ENCODE results near the gene SOX8. TPM values are rescaled to one million over a fixed set of nuclear protein-coding genes. Genes with fewer than 3 reads are reported as not detected.

Gene SOX8
- total RNA-seq, 6 experiments from 2014 or later: 0.05 to 0.07 TPM; not detected in 4

GRCh38 chr16:1035066-1035415 is 53.5 kb downstream of the SOX8 start:
- Mint-ChIP-seq H3K4me1 (ENCODE audit: low read depth) (no peaks in the 10 kb centered on the region), H3K36me3 (ENCODE audit: low read depth) (no peaks in the 10 kb centered on the region), H3K4me3 (no peak overlapping the region), H3K9me3 (no peaks in the 10 kb centered on the region), H3K27ac (no peak overlapping the region), H3K27me3 (ENCODE audit: insufficient read depth) (peaks cover 8% of the 10 kb centered on the region)
- no peak for DNase-seq
- no peak for TF ChIP-seq CTCF (IDR thresholded peaks at IDR 0.05)

- Mint-ChIP-seq H3K36me3 (ENCODE audit: low read depth) (no peaks in the 10 kb centered on the region), H3K27me3 (ENCODE audit: insufficient read depth) (peaks cover 8% of the 10 kb centered on the region), H3K27ac (no peak overlapping the region), H3K4me3 (no peak overlapping the region), H3K9me3 (no peaks in the 10 kb centered on the region), H3K4me1 (ENCODE audit: low read depth) (no peaks in the 10 kb centered on the region)
- TF ChIP-seq CTCF (IDR thresholded peaks at IDR 0.05): no peak
- DNase-seq: no peak
These were observed 54.6 kb downstream of the SOX8 start for GRCh38 chr16:1036166-1036565.

Other genes with a start within 250 kb of the SOX8 start
- 10 to 100 TPM; 16.9 to 20.5 (median 18.0) TPM for gene CIAO3, start 240.8 kb upstream of the SOX8 start, total RNA-seq (2021; fragmentation: NEBNext Ultra II Directional; extraction: Animal tissue kit (Norgen Biotek cat#: 25700))
- gene MSLN, start 221.0 kb upstream of the SOX8 start, total RNA-seq (2021; fragmentation: NEBNext Ultra II Directional; extraction: Animal tissue kit (Norgen Biotek cat#: 25700)): under 1 TPM; 0.17 to 0.61 (median 0.36) TPM
- gene RPUSD1, start 193.4 kb upstream of the SOX8 start, total RNA-seq (2021; fragmentation: NEBNext Ultra II Directional; extraction: Animal tissue kit (Norgen Biotek cat#: 25700)): 10 to 100 TPM; 23.8 to 32.8 (median 25.8) TPM
- 10 to 100 TPM; 15.2 to 31.7 (median 26.0) TPM for gene CHTF18, start 193.2 kb upstream of the SOX8 start, total RNA-seq (2021; fragmentation: NEBNext Ultra II Directional; extraction: Animal tissue kit (Norgen Biotek cat#: 25700))
- not detected for gene GNG13, start 181.0 kb upstream of the SOX8 start, total RNA-seq (2021; fragmentation: NEBNext Ultra II Directional; extraction: Animal tissue kit (Norgen Biotek cat#: 25700))
- gene LMF1, start 10.8 kb upstream of the SOX8 start, total RNA-seq (2021; fragmentation: NEBNext Ultra II Directional; extraction: Animal tissue kit (Norgen Biotek cat#: 25700)): 10 to 100 TPM; 10.9 to 19.3 (median 14.2) TPM
- gene SSTR5, start 91.0 kb downstream of the SOX8 start, total RNA-seq (2021; fragmentation: NEBNext Ultra II Directional; extraction: Animal tissue kit (Norgen Biotek cat#: 25700)): not detected
- not detected for gene C1QTNF8, start 114.5 kb downstream of the SOX8 start, total RNA-seq (2021; fragmentation: NEBNext Ultra II Directional; extraction: Animal tissue kit (Norgen Biotek cat#: 25700))
- under 1 TPM in 2 of 6 experiments, not detected in 4; 0.03 to 0.05 TPM for gene CACNA1H, start 171.3 kb downstream of the SOX8 start, total RNA-seq (2021; fragmentation: NEBNext Ultra II Directional; extraction: Animal tissue kit (Norgen Biotek cat#: 25700))
- gene TPSG1, start 243.5 kb downstream of the SOX8 start, total RNA-seq (2021; fragmentation: NEBNext Ultra II Directional; extraction: Animal tissue kit (Norgen Biotek cat#: 25700)): under 1 TPM in 1 of 6 experiments, not detected in 5; 0.23 TPM
- not detected for gene TPSB2, start 248.4 kb downstream of the SOX8 start, total RNA-seq (2021; fragmentation: NEBNext Ultra II Directional; extraction: Animal tissue kit (Norgen Biotek cat#: 25700))

All from HFFc6 (cell line).